Activated CD8-positive, alpha-beta T cell treated with anti-CD3 and anti-CD28 coated beads, Interleukin-2, amount 10 ng/mL, durations not matched to agents 7 days and 5 days (primary cell): ENCODE data around the gene HMGCS2. TPM values are rescaled to one million over a fixed set of nuclear protein-coding genes. Genes with fewer than 3 reads are reported as not detected.
"Not testable (repeated sequence)": the region's sequence is repeated elsewhere in the genome, so short reads cannot be mapped to it uniquely, and the experiment has no call there.

Experiments
- ATAC-seq: fragments of 150-1000 bp; cut with Tn5 transposase; one replicate; pipeline ENCODE4 v1.10.0; 2021; ENCODE audit warnings: moderate library complexity
- CTCF ChIA-PET: fragments of 350-600 bp; sonication (Branson Sonifier 250); formaldehyde crosslinking; loops from one replicate; lab custom pipeline; 2021; ENCODE audit warnings: antibody characterized with exemption; lab: Charles Lee
- POLR2A ChIA-PET: fragments of 350-600 bp; sonication (Branson Sonifier 250); formaldehyde crosslinking; loops from one replicate; lab custom pipeline; 2021; ENCODE audit warnings: antibody characterized with exemption; lab: Charles Lee
- DNase-seq: peaks from one replicate; pipeline ENCODE4 v3.0.0-alpha.2; 2020
- H3K27ac Mint-ChIP-seq: one replicate; pipeline ENCODE4 v1.8.0; 2021; ENCODE audit warnings: mild to moderate bottlenecking, mixed read lengths
- H3K27me3 Mint-ChIP-seq: one replicate; pipeline ENCODE4 v1.8.0; 2021; ENCODE audit warnings: low read depth, mixed read lengths
- H3K36me3 Mint-ChIP-seq: one replicate; pipeline ENCODE4 v1.8.0; 2021; ENCODE audit warnings: low read depth, mixed read lengths
- H3K4me1 Mint-ChIP-seq: one replicate; pipeline ENCODE4 v1.8.0; 2021; ENCODE audit warnings: low read depth, mixed read lengths
- H3K4me3 Mint-ChIP-seq: one replicate; pipeline ENCODE4 v1.8.0; 2021; ENCODE audit warnings: mild to moderate bottlenecking, mixed read lengths
- H3K9me3 Mint-ChIP-seq: one replicate; pipeline ENCODE4 v1.8.0; 2022; ENCODE audit warnings: mixed read lengths; ENCODE audit not compliant: insufficient read depth
- total RNA-seq, 2 experiments: library from RNA; stranded (reverse); gene quantifications; one replicate each; pipeline ENCODE4 v1.2.3, GENCODE V29; 2021

HMGCS2 gene
- total RNA-seq, 2 experiments from 2014 or later, result not detected

DNA sequence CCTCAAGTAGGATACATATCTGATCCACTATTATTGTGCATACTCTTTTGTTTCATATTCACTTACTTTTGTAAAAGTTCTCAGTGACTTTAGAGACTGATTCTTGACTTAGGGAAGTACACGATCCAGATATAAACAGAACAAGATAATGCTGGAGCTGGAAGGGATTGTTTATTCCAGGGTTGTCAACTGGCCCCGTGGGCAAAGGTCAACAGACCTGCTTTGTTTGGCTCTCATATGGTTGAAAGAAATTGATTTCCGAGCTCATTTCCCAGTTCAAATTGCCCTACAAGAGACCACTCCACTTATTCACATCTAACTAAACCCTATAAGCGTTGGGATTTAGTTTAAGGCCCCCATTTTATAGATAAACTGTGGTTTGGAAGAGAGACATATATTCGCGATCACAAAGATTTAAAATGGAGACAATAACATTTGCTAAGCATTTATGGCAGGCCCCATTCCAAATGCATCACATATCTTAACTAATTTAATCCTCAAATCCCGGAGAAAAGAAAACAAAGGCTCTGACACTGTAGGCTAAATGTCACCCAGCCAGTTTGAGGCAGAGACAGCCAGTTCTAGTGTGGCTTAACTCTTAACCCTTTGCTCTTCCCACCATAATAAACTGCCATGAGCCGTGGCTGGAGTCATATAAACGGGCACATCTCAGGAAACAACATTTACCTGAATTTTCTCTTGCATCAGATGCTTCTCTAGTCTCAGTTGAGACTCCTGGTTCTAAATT is 21.9 kb upstream of the HMGCS2 start:
- CTCF ChIA-PET, result interaction anchor here (3.3 kb wide), 1 partner anchor 18 kb away, joined by 13 read pairs; no protein-coding TSS in a partner anchor
- no peak for DNase-seq

DNA sequence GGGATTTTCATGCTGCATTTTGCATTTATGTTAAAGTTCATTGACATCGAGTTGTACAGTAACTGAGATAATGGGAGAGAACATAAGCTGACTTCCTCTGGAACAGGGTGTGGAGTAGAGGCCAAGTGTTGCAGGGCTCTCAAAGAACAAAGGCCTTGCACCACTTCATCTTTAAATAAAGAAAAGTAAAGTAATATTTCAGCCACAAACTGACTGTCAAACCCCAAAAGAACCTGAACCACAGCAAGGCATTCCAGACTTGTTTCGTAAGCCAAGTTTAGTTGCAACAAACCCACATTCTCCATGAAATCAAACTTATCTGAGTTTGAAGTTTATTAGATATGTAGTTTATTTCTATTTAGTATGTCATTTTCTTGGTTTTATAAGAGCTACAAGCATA is 19.1 kb upstream of the HMGCS2 start:
- no peaks in the 10 kb centered on the region for H3K9me3 Mint-ChIP-seq
- H3K36me3 Mint-ChIP-seq, result peaks cover under 1% of the 10 kb centered on the region
- H3K27me3 Mint-ChIP-seq, result peaks cover 25% of the 10 kb centered on the region
- peaks cover 29% of the 10 kb centered on the region for H3K4me1 Mint-ChIP-seq
- ChIA-PET POLR2A (interaction anchor here (1.0 to 1.3 kb wide), 2 partner anchors 10 to 11 kb away, joined by 4 to 5 read pairs; no protein-coding TSS in a partner anchor), CTCF (interaction anchor here (1.4 to 2.9 kb wide), 2 partner anchors 21 to 22 kb away, joined by 8 to 9 read pairs; no protein-coding TSS in a partner anchor)
- H3K27ac Mint-ChIP-seq, result no peak overlapping the region
- H3K4me3 Mint-ChIP-seq, result no peak overlapping the region
- DNase-seq, result no peak
- ATAC-seq, result no peak

More for the DNA sequence above, 21.9 kb upstream of the HMGCS2 start:
- Mint-ChIP-seq H3K36me3 (peaks cover 23% of the 10 kb centered on the region), H3K27me3 (peaks cover 14% of the 10 kb centered on the region), H3K9me3 (no peaks in the 10 kb centered on the region), H3K4me3 (no peak overlapping the region), H3K27ac (no peak overlapping the region), H3K4me1 (peaks cover 27% of the 10 kb centered on the region)
- POLR2A ChIA-PET, result no interaction called here
- ATAC-seq, result no peak

GRCh38 chr1:119786473-119787050 is 17.9 kb upstream of the HMGCS2 start:
- Mint-ChIP-seq H3K4me3 (peak overlapping the region; percentile 13), H3K4me1 (peaks cover 29% of the 10 kb centered on the region), H3K27me3 (peaks cover 33% of the 10 kb centered on the region)
- DNase-seq, result peak; percentile 42
- H3K27ac Mint-ChIP-seq, H3K9me3 Mint-ChIP-seq, H3K36me3 Mint-ChIP-seq, ATAC-seq, POLR2A ChIA-PET: not testable (repeated sequence)
- CTCF ChIA-PET, result interaction anchor here (1.3 to 3.3 kb wide), 3 partner anchors 12 to 43 kb away, joined by 4 to 19 read pairs (median 9); no protein-coding TSS in a partner anchor

DNA sequence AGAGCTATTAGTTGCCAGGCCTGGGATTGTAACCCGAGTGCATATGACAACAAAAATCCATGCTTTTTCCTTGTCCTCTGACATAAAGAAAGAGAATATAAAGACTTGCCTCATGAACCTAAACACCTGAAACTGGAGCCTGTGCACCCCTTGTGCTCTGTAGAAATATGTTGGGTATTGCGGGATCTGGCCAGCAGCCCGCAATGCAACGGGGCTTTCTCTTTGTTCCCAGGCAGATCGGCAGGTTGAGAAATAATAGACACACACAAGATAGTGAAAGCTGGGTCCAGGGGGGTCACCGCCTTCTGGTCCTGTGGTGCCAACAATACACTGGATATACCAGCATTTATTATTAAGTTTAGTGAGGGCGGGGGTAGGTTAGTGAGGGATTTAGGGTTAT is 17.3 kb upstream of the HMGCS2 start:
- Mint-ChIP-seq H3K27me3 (peaks cover 36% of the 10 kb centered on the region), H3K4me1 (peaks cover 29% of the 10 kb centered on the region)
- H3K4me3 Mint-ChIP-seq, H3K27ac Mint-ChIP-seq, H3K9me3 Mint-ChIP-seq, ATAC-seq, POLR2A ChIA-PET, H3K36me3 Mint-ChIP-seq, DNase-seq: not testable (repeated sequence)
- CTCF ChIA-PET, result interaction anchor here (1.3 to 3.3 kb wide), 3 partner anchors 13 to 42 kb away, joined by 4 to 19 read pairs (median 9); no protein-coding TSS in a partner anchor

DNA sequence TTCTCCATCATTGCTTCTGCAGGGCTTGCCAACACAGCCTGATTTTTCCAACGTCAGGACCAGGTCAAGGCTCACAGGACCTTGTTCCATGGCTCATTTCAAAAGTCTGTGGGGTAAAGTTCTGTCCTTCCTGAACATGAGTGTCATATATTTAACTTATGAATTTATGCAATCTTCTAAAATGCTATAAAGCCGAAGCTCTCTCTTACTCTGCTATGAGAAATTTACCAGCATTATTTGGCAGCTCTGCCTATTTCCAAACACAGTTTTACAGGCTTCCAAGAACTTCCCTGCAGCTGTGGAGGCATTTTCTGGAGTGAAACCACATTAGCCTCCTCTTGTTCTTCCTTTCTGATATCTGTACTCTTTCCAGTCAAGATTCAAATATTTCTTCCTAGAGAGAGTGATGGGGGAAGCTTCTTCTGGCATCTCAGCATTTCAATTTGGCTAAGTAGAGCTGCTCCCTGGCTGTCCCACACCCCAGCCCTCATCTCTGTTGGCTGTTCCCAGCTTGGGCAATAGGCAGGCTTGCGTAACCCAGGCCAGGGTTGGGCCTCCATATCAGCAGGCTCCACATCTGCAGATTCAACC is 15.6 kb upstream of the HMGCS2 start:
- H3K9me3 Mint-ChIP-seq, result no peaks in the 10 kb centered on the region
- H3K36me3 Mint-ChIP-seq, result no peaks in the 10 kb centered on the region
- peaks cover 29% of the 10 kb centered on the region for H3K4me1 Mint-ChIP-seq
- no peak overlapping the region for H3K4me3 Mint-ChIP-seq
- CTCF ChIA-PET, result interaction anchor here (1.4 to 3.3 kb wide), 2 partner anchors 24 to 41 kb away, joined by 5 to 19 read pairs; no protein-coding TSS in a partner anchor
- no peak for ATAC-seq
- H3K27ac Mint-ChIP-seq, result no peak overlapping the region
- POLR2A ChIA-PET, result interaction anchor here (0.6 kb wide), 1 partner anchor 10 kb away, joined by 3 read pairs; no protein-coding TSS in a partner anchor
- peaks cover 41% of the 10 kb centered on the region for H3K27me3 Mint-ChIP-seq
- DNase-seq, result no peak

- no peaks in the 10 kb centered on the region for H3K36me3 Mint-ChIP-seq
- H3K27ac Mint-ChIP-seq, result peak overlapping the region; percentile 11
- DNase-seq (no peak), ATAC-seq (no peak)
- no peak overlapping the region for H3K4me3 Mint-ChIP-seq
- H3K4me1 Mint-ChIP-seq, result peaks cover 29% of the 10 kb centered on the region
- H3K27me3 Mint-ChIP-seq, result peaks cover 40% of the 10 kb centered on the region
- ChIA-PET POLR2A (no interaction called here), CTCF (interaction anchor here (0.9 to 3.3 kb wide), 3 partner anchors 14 to 40 kb away, joined by 4 to 19 read pairs (median 5); no protein-coding TSS in a partner anchor)
- no peaks in the 10 kb centered on the region for H3K9me3 Mint-ChIP-seq
Measured at GRCh38 chr1:119783354-119784185, 14.9 kb upstream of the HMGCS2 start.

DNA sequence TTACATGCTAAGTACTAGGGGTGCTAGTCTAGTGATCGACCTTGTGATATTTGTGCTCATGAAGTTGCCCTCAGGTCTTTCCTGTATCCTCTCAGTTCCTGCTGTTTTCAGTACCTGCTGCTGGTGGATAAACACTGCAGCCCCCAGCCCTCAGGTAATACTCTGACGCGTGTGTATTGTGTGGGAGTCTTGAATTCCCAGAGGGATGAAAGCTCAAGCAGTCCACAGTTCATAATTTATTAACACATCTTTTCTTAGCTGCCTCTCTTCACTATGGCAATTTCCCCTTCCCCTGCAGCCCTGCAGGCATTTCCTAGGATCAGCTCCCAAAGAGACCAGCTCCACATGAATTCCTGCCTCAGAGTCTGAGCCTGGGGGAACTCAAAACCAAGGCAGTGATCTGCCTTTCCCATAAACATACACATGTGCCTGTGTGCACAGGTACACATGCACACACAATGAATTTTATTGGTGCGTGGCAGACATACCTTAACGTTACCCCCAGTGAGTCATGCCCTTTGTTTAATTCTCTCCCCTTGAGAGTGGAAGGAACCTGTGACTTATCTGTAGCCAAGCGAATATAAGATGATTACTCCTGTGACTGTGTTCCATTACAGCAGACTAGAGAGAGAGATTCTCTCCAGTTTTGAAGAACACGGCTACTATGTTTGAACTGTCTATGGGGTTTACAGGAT is 14.1 kb upstream of the HMGCS2 start:
- H3K27me3 Mint-ChIP-seq, result peaks cover 42% of the 10 kb centered on the region
- H3K4me3 Mint-ChIP-seq, result no peak overlapping the region
- POLR2A ChIA-PET, result no interaction called here
- no peaks in the 10 kb centered on the region for H3K36me3 Mint-ChIP-seq
- peaks cover 28% of the 10 kb centered on the region for H3K4me1 Mint-ChIP-seq
- CTCF ChIA-PET, result interaction anchor here (0.9 kb wide), 1 partner anchor 13 kb away, joined by 4 read pairs; no protein-coding TSS in a partner anchor
- H3K9me3 Mint-ChIP-seq, result no peaks in the 10 kb centered on the region
- ATAC-seq (no peak), DNase-seq (no peak)
- no peak overlapping the region for H3K27ac Mint-ChIP-seq

DNA sequence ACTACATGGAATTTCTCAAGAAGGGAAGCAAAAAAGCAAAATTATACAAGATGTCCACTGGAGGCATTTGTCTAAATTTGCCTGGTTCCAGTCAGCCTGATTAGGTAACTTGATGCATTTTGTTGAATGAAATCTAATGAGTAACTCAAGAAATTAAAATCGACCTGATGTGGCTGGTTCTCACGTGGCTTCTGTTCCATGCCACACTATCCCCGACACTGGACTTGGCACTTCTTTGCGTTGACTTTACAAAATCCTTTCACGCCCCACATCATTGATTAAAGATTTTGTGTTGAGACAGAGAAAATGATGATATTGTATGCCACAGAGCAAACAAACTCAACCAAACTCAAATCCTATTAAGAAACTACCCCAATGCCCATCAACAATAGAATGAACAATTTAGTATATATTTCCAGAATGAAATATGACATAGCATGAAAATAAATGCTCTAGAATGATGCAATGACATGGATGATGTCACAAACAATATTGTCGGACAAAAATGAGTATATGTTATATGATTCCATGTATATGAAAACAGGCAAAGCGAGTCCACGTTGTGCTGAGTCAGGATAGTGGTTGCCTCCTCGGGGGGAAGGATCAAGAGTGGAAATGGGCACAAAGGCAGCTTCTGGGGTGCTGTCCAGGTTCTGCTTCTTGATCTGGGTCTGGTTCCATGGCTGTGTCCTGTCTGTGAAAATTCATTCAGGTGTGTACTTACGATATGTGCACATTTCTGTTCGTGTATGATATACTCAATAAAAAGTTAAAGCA is 12.9 kb upstream of the HMGCS2 start:
- no peaks in the 10 kb centered on the region for H3K36me3 Mint-ChIP-seq
- ATAC-seq (no peak), DNase-seq (no peak)
- CTCF ChIA-PET, result no interaction called here
- no peaks in the 10 kb centered on the region for H3K9me3 Mint-ChIP-seq
- H3K4me1 Mint-ChIP-seq, result peaks cover 21% of the 10 kb centered on the region
- H3K27me3 Mint-ChIP-seq, result peaks cover 42% of the 10 kb centered on the region
- no peak overlapping the region for H3K27ac Mint-ChIP-seq
- POLR2A ChIA-PET, result no interaction called here
- no peak overlapping the region for H3K4me3 Mint-ChIP-seq

- no peak overlapping the region for H3K4me3 Mint-ChIP-seq
- H3K4me1 Mint-ChIP-seq, result peaks cover 7% of the 10 kb centered on the region
- H3K9me3 Mint-ChIP-seq, result no peaks in the 10 kb centered on the region
- no peaks in the 10 kb centered on the region for H3K36me3 Mint-ChIP-seq
- H3K27ac Mint-ChIP-seq, result no peak overlapping the region
- ATAC-seq (no peak), DNase-seq (no peak)
- CTCF ChIA-PET, result interaction anchor here (0.8 to 1.7 kb wide), 4 partner anchors 9 to 35 kb away, joined by 3 to 4 read pairs (median 4); no protein-coding TSS in a partner anchor
- POLR2A ChIA-PET, result no interaction called here
- H3K27me3 Mint-ChIP-seq, result peaks cover 47% of the 10 kb centered on the region
Measured at GRCh38 chr1:119779869-119780356, 11.2 kb upstream of the HMGCS2 start.
